Measurements from ENCODE around the gene ARG2.

The ARG2 gene

GRCh38 chr14:67619446-67620216 lies at the start of gene ARG2:
TSS of gene ARG2 (plus strand) at chr14:67619920. CDS start at chr14:67619978, 58 bp downstream.
- DNase-seq: peak; percentile 39

- DNase-seq: no peak
Measured at GRCh38 chr14:67570453-67570852, 49.3 kb upstream of the ARG2 start.

- peak; percentile 8 for DNase-seq
Measured at GRCh38 chr14:67571275-67571990, 48.3 kb upstream of the ARG2 start.

GRCh38 chr14:67571991-67572323 lies 47.8 kb upstream of the ARG2 start:
- no peak for DNase-seq

- no peak for DNase-seq
Measured at GRCh38 chr14:67572608-67573007, 47.1 kb upstream of the ARG2 start.

GRCh38 chr14:67573228-67574010 lies 46.3 kb upstream of the ARG2 start:
- no peak for DNase-seq

- DNase-seq: no peak
Measured at GRCh38 chr14:67574156-67574555, 45.6 kb upstream of the ARG2 start.

GRCh38 chr14:67574806-67575205 lies 44.9 kb upstream of the ARG2 start:
- no peak for DNase-seq

GRCh38 chr14:67575684-67576083 lies 44.0 kb upstream of the ARG2 start:
- no peak for DNase-seq

GRCh38 chr14:67576216-67576955 lies 43.3 kb upstream of the ARG2 start:
- no peak for DNase-seq

- no peak for DNase-seq
Measured at GRCh38 chr14:67577181-67577808, 42.4 kb upstream of the ARG2 start.

GRCh38 chr14:67577909-67578749 lies 41.6 kb upstream of the ARG2 start:
- DNase-seq: no peak

GRCh38 chr14:67579040-67579439 lies 40.7 kb upstream of the ARG2 start:
- DNase-seq: no peak

GRCh38 chr14:67579636-67580035 lies 40.1 kb upstream of the ARG2 start:
- DNase-seq: no peak

- no peak for DNase-seq
Measured at GRCh38 chr14:67580336-67581171, 39.2 kb upstream of the ARG2 start.

- DNase-seq: no peak
Measured at GRCh38 chr14:67581643-67582042, 38.1 kb upstream of the ARG2 start.

- no peak for DNase-seq
Measured at GRCh38 chr14:67582061-67582460, 37.7 kb upstream of the ARG2 start.

GRCh38 chr14:67583711-67584644 lies 35.7 kb upstream of the ARG2 start:
- no peak for DNase-seq

- DNase-seq: no peak
Measured at GRCh38 chr14:67584978-67585377, 34.7 kb upstream of the ARG2 start.
